Measurements from ENCODE around the gene RNF39. TPM values are rescaled to one million over a fixed set of nuclear protein-coding genes. Genes with fewer than 3 reads are reported as not detected.
"Not testable (repeated sequence)": the region's sequence is repeated elsewhere in the genome, so short reads cannot be mapped to it uniquely, and the experiment has no call there.

The RNF39 gene
- total RNA-seq, 1 experiment from 2014 or later: not detected

DNA sequence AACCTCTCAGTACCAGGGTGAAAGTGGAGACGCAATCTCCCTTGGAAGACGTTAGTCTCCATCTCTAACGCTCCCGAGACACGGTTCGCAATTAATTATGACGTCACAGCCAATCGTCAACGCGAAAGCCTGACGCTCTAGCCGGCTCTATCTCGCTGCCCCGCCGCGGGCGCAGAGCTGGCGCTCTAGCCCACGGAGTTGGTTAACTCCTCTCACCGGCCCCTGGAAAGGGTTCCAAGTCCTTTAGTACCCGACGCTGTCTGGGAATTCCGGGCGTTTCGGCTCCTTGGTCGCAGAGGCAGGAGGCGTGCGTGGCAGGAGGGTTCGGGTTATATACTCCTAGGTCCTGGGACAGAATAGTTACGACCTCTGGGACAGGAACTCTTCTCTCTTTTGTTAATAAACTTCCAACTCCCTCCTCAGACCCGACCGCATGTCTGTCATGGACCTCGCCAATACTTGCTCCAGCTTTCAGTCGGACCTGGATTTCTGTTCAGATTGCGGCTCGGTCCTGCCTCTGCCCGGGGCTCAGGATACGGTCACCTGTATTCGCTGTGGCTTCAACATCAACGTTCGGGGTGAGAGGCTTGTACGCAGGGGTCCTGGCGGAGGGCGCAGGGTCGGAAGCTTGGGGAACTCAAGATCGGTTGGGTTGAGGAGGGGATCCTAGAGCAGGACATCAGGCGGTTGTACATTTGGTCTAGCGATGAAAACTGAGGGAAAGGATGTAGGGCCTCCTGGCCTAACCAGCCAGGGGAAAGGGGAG, 14.3 kb downstream of the RNF39 start, which contains the start of gene POLR1H:
Gene POLR1H, plus strand, starts transcription at position 174 of the 766 bp plus-strand sequence. Its CDS starts 260 bp downstream, at position 434.
- peak; percentile 95 for DNase-seq (ENCODE audit: low spot score)

DNA sequence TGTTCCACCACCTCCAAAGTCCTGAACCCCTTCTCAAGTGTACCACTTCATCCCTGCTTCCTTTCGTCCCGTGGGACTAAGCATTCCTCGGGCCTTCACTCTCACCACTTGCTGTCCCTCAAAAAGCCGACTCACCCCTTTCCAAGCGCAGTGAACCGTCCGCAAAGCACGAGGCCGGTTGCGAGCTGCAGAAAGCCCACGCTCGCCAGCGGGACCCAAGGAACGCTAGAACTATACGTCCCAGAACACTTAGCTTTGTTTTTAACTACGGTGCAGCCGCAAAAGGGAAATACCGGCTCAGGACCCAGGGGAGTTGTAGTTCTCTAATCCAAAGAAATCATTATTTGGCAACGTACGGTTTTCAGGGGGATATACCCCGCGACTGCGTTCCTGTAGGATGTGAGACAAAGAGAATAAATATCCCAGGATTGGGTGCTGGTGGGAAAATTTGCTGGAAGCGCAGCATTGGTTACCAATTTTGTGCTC, 14.9 kb downstream of the RNF39 start:
- DNase-seq (ENCODE audit: low spot score): no peak

DNA sequence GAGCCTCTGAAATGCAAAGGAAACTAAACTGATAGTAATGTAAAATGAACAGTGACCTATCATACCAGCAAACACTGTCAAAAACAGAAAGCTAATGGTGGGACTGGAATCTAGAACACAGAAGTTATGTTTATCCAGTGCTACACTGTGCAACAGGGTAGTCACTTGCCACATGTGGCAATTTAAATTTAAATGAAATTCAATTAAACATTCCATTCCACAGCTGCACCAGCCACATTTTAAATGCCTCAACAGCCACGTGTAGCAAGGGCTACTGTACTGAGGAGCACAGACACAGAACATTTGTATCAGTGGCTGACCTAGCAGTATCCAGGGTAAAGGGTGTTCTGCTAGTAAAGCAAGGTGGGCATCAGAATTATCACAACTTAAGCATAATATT, 20.1 kb downstream of the RNF39 start:
- no peak for DNase-seq (ENCODE audit: low spot score)

DNA sequence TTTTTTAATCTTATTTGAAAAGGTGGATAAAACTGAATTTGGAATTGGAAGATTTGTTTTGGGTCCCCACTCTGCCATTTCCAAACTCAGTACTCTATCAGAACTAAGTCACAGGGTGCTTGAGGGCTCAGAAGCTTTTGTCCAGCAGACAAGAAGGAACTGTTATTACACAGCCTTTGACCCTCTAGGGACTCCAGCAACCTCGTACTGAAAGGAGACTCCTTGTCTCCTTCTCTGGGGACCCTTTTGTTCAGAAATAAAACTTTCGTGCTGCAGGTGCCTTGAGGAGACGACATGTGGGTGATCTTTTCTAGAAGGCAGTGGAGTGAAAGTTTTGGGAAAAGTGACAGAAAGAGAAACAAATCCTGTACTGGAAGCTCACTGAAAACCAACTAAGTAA, 21.9 kb downstream of the RNF39 start:
- no peak for DNase-seq (ENCODE audit: low spot score)

- DNase-seq (ENCODE audit: low spot score): no peak
These were observed 28.3 kb downstream of the RNF39 start for GRCh38 chr6:30047220-30047619.

- no peak for DNase-seq (ENCODE audit: low spot score)
These were observed 30.9 kb downstream of the RNF39 start for GRCh38 chr6:30044630-30045029.

DNA sequence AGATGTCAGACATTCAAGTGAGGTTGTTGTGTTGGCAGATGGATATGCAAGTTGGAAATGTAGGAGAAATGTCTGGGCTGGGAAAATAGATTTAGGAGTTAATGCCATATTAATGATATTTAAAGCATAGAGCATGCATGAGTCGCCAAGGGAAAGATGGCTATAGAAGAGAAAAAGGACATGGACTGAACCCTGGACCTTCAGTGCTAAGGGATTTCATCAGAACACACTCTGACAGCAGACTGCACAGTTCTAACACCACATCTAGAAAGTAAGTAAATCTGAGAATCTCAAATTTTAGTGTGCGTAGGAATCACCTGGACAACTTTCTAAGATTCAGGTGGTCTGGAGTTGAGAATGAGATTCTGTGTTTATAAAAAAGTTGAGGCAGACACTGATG, 31.8 kb downstream of the RNF39 start:
- DNase-seq (ENCODE audit: low spot score): no peak

GRCh38 chr6:30042914-30043313, 32.7 kb downstream of the RNF39 start:
- no peak for DNase-seq (ENCODE audit: low spot score)

- DNase-seq (ENCODE audit: low spot score): no peak
These were observed 33.1 kb downstream of the RNF39 start for GRCh38 chr6:30042476-30042875.

GRCh38 chr6:30041821-30042220, 33.7 kb downstream of the RNF39 start:
- DNase-seq (ENCODE audit: low spot score): no peak

DNA sequence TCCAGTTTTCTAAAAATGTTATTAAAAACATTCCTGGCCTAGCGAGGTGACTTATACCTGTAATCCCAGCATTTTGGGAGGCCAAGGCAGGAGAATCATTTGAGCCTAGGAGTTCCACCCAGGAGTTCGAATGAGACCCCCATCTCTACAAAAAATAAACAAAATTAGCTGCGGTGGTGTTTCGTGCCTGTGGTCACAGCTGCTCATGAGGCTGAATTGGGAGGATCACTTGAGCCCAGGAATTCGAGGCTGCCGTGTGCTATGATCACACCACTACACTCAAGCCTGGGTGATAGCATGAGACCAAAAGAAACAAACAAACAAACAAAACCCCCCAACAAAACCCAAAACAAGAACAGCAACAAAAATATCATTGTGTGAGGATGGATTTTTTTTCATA, 34.3 kb downstream of the RNF39 start:
- no peak for DNase-seq (ENCODE audit: low spot score)

DNA sequence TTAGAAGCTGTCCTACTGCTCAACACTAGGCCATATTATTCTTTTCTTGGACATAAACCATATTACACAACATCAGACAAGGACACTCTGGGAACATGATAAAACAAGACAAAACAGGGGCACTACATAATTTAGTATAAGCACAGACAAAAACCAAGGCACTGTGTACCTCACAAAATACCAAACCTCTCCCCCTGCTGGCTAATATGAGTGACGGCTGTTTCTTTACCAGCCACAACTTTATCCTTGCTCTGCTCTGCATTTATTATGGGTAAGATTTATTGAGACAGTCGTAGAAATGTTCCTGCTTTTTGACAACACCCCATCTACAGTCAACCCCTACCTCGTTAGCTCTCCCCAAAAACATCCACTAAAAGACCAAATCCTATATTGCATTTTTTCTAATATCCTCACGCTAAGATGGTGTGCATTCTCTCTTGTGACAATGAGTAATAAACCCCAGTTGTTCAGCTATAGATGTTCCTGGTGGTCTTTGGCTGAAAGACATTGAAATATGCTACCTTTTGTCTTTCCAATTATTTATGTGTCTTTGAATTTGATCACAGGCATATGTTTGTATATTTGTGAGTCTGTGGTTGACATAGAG, 38.3 kb downstream of the RNF39 start:
- DNase-seq (ENCODE audit: low spot score): no peak

DNA sequence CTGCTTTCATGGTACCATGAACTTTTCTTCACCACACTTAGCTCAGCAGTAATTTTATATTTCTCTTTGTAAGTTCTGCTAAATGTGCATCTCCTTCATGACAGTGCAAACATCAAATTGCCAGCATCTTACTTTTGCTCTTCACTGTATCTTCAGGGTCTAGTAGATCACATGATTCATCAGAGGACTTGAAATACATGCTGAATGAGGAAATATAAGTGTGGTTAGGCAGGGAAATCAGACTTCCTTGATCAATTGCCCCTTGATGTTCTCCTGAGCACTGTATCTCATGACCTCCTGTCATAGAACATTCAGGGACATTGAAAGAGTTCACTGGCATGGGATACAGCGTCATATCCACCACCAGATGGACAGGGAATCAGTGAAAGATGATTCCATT, 39.8 kb downstream of the RNF39 start:
- no peak for DNase-seq (ENCODE audit: low spot score)

DNA sequence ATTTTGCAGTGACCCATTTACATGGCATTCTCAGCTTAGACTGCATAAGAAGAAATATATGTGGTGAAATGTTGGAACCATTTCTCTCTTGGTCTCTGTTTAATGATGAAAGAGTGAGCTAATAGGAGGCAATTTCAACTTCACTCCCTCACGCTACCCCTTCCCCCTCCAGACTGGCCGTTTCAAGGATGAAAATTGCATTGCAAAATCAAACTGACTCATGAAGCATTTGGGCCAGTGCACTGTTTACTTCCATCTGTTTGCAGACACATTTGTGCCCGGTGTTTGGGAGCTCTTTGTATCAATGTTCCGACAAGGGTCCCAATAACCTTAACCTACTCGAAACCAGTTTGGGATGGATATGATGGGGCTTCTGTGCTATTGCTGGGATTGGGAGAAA, 42.1 kb downstream of the RNF39 start:
- peak; percentile 37 for DNase-seq (ENCODE audit: low spot score)

DNA sequence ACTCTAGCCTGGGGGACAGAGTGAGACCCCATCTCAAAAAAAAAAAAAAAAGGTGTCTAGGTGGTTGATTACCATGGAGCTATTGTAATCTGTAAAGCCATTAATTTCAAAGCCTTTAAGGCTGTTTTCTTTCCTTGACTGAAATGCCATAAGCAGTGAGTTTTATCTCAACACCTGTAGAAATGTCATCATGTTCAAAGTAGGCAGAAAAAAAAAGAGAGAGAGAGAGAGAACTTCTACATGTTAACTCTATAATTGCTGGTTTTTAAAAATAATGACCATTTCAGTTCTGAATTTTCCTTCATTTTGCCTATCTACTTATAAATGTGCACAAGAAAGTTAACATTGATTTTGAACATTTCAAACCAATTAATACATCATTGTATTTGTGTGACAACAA, 44.2 kb downstream of the RNF39 start:
- no peak for DNase-seq (ENCODE audit: low spot score)

DNA sequence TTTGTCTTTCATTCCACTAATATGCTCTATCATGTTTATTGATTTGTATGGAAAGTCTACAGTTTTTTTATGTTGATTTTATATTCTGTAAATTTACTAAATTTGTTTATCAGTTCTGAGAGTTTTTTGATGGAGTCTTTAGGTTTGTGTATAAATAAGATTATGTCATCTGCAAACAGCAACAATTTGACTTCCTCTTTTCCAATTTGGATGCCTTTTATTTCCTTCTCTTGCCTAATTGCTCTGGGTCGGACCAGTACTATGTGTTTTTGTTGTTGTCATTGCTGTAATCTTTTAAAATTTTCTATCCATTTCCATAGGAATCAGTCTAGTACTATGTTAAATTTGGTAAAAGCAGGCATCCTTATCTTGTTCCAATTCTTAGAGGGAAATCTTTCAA, 46.0 kb downstream of the RNF39 start:
- no peak for DNase-seq (ENCODE audit: low spot score)

DNA sequence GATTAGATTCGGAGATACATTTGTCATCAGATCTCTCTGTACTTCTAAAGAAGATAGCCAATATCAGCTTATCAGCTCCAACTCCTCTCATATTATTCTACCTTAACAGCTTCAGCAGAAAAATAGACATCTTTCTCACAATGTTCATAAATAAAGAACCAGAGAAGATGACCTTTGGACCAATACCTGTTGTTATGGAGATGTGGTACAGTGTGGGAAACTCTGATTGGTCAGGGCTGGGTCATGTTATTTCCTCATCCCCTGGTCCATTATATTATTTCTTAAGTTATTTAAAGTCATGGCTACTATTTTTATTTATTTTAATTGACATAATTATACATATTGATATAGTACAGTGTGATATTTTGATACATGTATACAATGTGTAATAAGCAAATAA, 50.4 kb downstream of the RNF39 start:
- DNase-seq (ENCODE audit: low spot score): no peak

- not testable (repeated sequence) for DNase-seq (ENCODE audit: low spot score)
These were observed 52.9 kb downstream of the RNF39 start for GRCh38 chr6:30022712-30023111.

DNA sequence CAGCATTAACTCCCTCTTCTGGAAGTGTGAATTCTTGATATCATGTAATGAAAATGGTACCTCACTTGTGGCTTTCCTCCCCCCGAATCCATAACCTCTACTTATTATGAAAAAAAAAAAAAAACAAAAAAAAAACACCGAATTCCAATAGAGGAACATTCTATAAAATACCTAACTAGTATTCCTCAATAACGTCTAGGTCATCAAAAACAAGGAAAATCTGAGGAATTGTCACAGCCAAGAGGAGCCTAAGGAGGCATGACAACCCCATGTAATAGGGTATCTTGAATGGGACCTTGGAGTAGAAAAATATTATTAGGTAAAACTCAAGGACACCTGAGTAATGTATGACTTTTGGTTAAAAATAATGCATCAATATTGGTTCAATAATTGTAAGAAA, 53.4 kb downstream of the RNF39 start:
- no peak for DNase-seq (ENCODE audit: low spot score)

DNA sequence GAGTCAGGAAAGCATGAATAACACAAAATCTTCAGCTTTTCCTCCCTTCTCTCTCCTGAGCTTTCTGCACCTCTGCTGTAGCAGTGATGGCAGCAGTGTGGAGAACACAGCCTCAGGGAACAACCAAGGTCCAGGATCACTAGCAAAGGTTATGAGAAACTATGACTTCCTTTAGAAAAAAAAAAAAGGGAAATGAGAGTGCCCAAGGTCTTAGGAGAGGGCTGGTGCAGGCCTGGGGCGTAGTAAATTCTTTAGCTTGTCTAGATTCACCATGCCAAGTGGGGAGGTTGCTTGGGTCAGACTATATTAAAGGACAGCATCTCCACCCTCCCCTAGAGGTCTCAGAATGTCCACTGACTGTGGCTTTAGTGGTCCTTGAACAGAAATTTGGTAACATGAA, 54.9 kb downstream of the RNF39 start:
- DNase-seq (ENCODE audit: low spot score): no peak
